ENCODE data around the gene BLCAP.
"Not testable (repeated sequence)": the region's sequence is repeated elsewhere in the genome, so short reads cannot be mapped to it uniquely, and the experiment has no call there.

Gene BLCAP

GRCh38 chr20:37511610-37512275 is 15.9 kb downstream of the BLCAP start:
- DNase-seq = no peak

GRCh38 chr20:37510226-37510625 is 17.4 kb downstream of the BLCAP start:
- DNase-seq = no peak

GRCh38 chr20:37506152-37506725 is 21.4 kb downstream of the BLCAP start:
- DNase-seq = no peak

DNA sequence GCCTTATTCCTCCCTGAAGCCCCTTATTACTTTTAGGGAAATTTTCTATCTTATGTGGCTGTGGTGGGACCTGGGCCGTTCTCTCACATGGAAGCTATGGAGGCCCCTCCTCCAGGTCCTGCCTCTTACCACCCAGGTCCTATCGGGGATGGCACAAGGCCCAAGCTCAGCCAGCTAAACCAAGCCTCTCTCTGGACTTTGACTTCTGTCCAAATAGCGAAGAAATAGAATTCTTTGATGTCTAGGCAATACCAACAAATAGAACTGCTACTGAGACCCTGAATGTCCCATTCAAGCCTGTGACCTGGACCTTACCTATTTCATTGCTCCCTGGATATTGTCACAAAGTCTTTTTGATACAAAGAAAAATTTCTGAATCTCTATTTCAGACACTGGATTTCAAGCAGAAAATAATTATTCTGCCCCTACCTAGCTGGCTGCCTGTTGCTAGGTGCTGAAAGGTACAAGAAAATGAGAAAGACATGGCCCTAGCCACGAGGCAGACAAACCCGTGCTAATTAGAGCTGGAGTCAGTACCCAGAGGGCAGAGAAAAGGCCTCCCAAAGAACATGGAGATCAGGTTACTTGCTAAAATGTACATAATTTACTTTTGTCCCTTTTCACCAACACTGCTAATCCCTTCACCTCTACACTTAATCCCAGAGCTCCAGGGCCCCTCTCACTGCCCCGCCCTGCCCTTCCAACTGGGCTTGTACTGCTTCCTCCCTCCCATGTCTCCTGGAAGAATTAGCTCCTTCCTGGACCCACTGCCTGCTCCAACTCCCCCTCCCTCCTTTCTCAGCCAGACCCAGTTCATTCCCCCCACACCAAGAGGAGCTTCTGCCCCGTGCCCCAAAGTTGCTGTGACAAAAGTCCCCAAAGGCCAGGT is 22.2 kb downstream of the BLCAP start:
- no peak for DNase-seq

GRCh38 chr20:37504404-37505096 is 23.1 kb downstream of the BLCAP start:
- no peak for DNase-seq

DNA sequence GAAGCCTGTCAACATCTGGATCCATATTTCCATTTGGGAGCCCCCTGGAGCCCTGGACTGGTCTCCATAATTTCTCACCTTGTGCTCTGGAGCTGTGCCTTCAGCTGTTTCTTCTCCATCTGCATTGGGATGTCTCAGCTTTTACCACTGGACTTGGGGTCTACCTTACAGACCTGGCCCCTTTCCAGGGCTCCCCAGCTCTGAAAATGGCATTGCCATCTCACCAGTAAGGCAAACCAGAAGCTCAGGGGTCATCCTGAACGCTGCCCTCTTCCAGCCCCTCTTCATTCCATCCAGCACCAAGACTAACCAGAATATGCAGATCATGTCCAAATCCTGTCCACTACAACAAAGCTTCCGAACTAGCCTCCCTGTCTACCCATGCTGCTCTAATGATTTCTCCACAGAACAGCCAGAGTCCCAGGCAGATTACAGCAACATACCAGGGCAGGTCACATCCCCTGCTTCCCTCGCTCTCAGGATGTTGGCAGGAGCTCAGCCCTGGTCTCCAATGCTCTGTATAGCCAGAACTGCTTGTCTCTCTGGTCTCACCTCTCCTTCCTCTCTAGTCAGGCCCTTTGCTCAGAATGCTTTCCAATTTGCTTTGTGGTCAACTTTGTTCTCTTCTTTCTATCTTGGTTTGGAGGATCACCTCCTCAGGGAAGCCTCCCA is 24.3 kb downstream of the BLCAP start:
- no peak for DNase-seq

DNA sequence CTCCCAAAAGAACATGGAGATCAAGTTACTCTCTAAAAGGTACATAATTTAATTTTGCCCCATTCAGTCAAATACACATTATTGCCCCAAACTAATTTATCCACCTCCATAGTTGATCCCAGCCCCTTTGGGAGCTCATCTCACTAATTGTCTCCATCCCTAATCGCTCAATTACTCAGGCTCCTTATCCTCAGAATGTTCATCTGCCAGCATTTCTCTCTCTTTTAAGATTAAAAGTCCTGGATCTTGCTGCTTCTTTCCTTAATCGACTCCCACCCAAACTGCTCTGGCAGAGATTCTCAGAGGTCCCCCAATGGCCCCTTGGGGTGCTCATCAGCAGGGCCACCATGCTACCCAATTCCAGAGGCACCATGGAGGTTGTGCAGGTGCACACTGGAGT is 25.0 kb downstream of the BLCAP start:
- DNase-seq = no peak

GRCh38 chr20:37501940-37502339 is 25.7 kb downstream of the BLCAP start:
- DNase-seq = peak; percentile 89

DNA sequence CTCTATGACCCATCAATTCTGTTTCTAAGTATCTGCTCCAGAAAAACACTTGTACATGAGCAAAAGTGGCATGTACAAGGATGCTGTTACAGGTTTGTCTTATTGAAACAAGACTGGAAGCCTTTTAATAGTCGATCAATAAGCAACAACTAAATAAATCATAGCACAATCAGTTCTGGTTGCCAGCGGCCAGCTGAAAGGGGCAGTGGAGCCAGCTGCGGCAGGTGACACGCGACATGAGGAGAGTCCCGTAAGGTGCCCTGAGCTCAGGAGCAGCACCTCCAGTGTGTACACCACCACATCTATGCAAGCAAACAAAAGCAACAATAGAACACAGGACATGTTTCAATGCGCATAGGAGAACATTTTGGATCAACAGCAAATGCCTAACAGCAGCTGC is 27.4 kb downstream of the BLCAP start:
- peak; percentile 65 for DNase-seq

DNA sequence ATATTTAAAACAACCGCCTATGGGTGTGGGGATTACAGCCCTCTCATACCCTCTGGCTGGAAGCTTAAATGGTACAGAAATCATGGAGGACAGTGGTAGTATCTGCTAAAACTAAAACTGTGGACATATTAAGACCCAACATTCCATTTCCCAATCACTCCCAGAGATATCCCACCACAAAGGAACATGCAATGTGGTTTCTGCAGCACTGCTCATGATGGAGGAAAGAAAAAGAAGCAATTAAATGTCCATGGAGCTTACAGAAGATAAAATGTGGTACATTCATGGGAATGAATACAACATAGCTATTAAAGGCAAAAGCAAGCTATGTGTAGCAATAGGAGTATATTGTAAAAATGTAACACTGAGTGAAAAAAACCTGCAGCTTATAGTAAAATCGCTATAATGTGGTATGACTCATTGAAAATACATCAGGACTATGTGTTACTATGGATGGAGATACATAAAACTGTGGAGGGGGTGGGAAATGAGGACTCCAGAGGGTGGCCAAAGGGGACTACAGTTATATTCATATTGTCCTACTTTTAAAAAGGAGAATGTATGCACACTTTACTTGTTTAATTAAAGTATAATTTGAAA is 29.5 kb downstream of the BLCAP start:
- DNase-seq = no peak

GRCh38 chr20:37494796-37495195 is 32.9 kb downstream of the BLCAP start:
- no peak for DNase-seq

- no peak for DNase-seq
Observed at GRCh38 chr20:37494301-37494700, 33.4 kb downstream of the BLCAP start.

DNA sequence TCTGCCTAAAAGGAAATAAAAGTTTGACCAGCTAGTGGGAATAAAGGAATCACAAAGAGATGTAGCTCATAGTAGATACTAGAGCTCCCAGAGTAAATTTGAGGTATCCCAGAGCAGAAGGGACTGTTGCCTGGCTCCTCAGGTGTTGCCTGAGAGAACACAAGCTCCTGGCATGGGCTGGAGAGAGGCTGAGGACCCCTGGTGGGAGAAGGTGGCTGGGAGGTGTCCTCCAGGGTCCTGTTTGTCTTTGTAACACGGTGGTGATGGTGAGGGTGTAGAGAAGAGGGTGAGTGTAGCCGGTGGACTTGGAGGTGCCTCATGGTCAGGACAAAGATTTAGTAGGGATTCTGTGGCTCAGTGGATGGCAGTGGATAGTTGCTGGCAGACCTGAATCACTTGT is 34.7 kb downstream of the BLCAP start:
- DNase-seq = no peak

DNA sequence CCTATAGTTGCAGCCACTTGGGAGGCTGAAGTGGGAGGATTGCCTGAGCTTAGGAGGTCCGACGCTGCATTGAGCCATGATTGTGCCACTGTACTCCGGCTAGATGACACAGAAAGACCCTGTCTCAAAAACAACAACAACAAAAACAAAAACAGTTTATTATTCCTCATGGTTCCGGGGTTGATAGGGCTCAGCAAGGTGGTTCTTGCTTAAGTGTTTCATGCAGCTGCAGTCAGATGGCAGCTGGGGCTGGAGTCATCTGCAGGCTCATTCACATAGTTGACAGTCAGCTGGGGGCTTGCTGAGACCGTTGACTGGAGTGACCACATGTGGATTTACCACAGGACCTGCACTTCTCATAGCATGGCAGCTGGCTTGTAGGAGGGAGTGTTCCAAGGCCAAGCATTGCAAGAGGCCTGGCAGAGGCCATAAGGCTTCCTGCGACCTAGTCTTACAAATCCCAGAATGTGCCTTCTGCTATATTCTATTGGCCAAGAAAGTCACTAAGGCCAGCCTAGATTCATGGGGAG is 35.5 kb downstream of the BLCAP start:
- DNase-seq = no peak

DNA sequence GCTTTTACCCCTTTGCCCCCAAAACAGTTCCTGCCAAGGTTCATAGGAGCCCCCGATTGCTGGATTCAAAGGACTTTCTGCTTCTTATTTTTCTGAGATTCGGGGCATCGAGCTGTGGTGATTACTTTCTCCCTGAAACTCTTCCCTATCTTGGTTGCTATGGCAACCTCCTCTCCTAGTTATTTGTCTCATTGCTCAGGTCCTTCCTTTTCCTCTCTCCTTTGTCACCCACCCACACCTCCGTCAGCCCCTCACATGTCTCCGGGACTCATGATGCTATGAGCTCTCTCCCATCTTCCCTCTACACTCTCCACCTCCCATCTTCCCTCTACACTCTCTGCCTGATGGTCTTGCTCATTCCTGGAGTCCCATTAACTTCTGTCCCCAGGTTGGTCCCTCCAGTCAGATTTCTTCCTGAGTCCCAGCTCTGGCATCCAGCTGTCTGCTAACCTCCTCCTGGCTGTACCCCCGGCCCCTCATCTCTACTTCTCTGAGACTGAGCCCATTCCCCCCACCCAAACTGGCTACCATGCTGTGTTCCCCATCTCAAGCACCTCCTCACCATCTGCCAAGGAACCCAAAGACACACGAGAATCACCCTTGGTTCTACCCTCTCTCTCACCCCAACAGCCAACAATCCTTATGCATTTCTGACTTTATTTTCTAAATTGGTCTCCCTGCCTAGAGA is 36.9 kb downstream of the BLCAP start:
- DNase-seq = no peak

- not testable (repeated sequence) for DNase-seq
Observed at GRCh38 chr20:37486209-37486608, 41.5 kb downstream of the BLCAP start.

DNA sequence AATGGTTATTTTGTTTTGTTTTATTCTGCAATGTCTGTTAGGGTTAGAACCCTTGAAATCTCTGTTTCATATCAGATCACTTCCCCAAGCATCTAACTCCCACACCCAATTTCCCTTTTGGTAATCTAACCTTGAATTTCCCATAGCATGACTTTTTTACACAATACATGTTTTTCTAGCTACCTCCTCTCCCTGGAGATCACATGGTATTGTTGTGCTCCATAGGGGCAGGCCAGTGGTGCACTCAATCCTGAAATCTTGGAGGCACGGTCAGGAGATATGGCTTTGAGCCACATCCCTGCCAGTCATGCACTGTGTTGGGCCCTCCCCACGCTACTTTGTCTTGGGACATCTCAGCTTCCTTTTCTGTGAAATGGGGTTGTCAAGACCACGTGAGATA is 43.3 kb downstream of the BLCAP start:
- no peak for DNase-seq

- DNase-seq = no peak
Observed at GRCh38 chr20:37481610-37482009, 46.1 kb downstream of the BLCAP start.

GRCh38 chr20:37480919-37481318 is 46.8 kb downstream of the BLCAP start:
- DNase-seq = no peak

DNA sequence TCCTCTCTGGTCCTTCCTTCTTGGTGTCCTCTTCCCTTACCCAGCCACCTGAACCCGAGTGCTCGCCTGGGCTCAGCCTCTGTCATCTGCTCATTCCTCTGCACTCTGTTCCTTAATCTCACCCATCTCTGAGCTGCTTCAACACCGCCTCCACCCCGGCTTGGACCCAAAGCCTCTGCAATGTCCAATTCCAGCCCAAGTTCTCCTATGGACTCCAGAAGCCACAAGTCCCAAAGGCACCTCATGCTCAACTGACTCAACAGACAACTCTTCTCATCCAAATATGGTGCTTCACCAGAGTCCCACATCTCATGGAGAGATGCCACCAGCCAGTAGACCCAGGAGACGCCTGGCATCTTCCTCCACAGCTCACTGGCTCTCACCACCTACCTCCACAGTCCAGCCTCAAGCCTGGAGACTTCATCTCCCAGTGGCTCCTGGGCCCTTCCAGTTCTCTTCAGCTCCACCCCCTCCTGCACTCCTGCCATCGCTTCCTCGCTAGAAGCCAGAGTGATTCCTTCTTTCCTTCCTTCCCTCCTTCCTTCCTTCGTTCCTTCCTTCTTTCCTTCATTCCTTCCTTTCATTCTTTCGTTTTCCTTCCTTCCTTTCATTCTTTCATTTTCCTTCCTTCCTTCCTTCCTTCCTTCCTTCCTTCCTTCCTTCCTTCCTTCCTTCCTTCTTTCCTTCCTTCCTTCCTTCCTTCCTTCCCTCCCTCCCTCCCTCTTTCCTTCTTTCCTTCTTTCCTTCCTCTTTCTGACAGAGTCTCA is 47.6 kb downstream of the BLCAP start:
- DNase-seq = no peak

- no peak for DNase-seq
Observed at GRCh38 chr20:37479266-37479665, 48.4 kb downstream of the BLCAP start.
